A673 (cell line): Measurements from ENCODE around the gene KBTBD12. TPM values are rescaled to one million over a fixed set of nuclear protein-coding genes. Genes with fewer than 3 reads are reported as not detected.
A peak's percentile ranks its signal among the peaks of the same experiment; 100 is the strongest.

ENCODE experiments used
- Bru-seq: library from RNA; stranded (reverse); fragments of 400-500 nt; gene quantifications from one replicate; lab custom pipeline; 2021; lab: Mats Ljungman, UMichigan
- BruChase-seq, 2 experiments: library from RNA; stranded (reverse); fragments of 400-500 nt; gene quantifications; one replicate each; lab custom pipeline; 2021; lab: Mats Ljungman, UMichigan
- BruUV-seq: library from RNA; stranded (reverse); fragments of 400-500 nt; replicated peaks from 2 replicates; lab custom pipeline; 2021; lab: Mats Ljungman, UMichigan
- CTCF ChIA-PET: fragments of 300-600 bp; sonication (Branson Sonifier 250); formaldehyde crosslinking; loops from one replicate; lab custom pipeline; 2022; ENCODE audit warnings: antibody characterized with exemption; lab: Charles Lee
- POLR2A ChIA-PET: fragments of 300-600 bp; sonication (Branson Sonifier 250); formaldehyde crosslinking; loops from one replicate; lab custom pipeline; 2022; ENCODE audit warnings: antibody characterized with exemption; ENCODE audit not compliant: low non-redundant PET; lab: Charles Lee
- DNase-seq: peaks from one replicate; pipeline ENCODE4 v3.0.0-alpha.2; 2015; ENCODE audit warnings: low spot score
- H3K27ac ChIP-seq: fragments of 200-600 bp; sonication (generic); 2 replicates; pipeline ENCODE4 v1.5.1; 2016; ENCODE audit warnings: mixed run types, low read depth, mild to moderate bottlenecking, mixed read lengths, antibody characterized with exemption, low read length; ENCODE audit not compliant: poor library complexity, severe bottlenecking
- H3K27me3 ChIP-seq: fragments of 200-600 bp; sonication (generic); replicated peaks from 2 replicates; pipeline ENCODE4 v1.6.1; 2017; ENCODE audit warnings: mixed run types, low read depth, mild to moderate bottlenecking, mixed read lengths, antibody characterized with exemption, low read length; ENCODE audit not compliant: insufficient read depth, poor library complexity
- H3K36me3 ChIP-seq: fragments of 200-600 bp; sonication (generic); 2 replicates; pipeline ENCODE4 v1.6.1; 2016; ENCODE audit warnings: mixed run types, mild to moderate bottlenecking, mixed read lengths, antibody characterized with exemption, low read length; ENCODE audit not compliant: insufficient read depth, poor library complexity, severe bottlenecking
- H3K4me1 ChIP-seq: fragments of 200-600 bp; sonication (generic); 2 replicates; pipeline ENCODE4 v1.6.1; 2017; ENCODE audit warnings: mixed run types, mild to moderate bottlenecking, mixed read lengths, antibody characterized with exemption, low read length; ENCODE audit not compliant: insufficient read depth, poor library complexity, severe bottlenecking
- H3K4me3 ChIP-seq: fragments of 200-600 bp; sonication (generic); 2 replicates; pipeline ENCODE4 v1.5.1; 2016; ENCODE audit warnings: low read depth, mixed run types, mild to moderate bottlenecking, mixed read lengths, low read length; ENCODE audit not compliant: poor library complexity, severe bottlenecking
- H3K9me3 ChIP-seq: fragments of 200-600 bp; sonication (generic); 2 replicates; pipeline ENCODE4 v1.6.1; 2016; ENCODE audit warnings: mixed run types, low read depth, mild to moderate bottlenecking, mixed read lengths, antibody characterized with exemption, low read length; ENCODE audit not compliant: poor library complexity, severe bottlenecking
- EZH2 ChIP-seq: fragments of 200-600 bp; sonication (generic); IDR thresholded peaks from 2 replicates; pipeline ENCODE4 v1.6.1; 2017; ENCODE audit warnings: borderline replicate concordance, low read depth, mild to moderate bottlenecking, mixed read lengths, antibody characterized with exemption, low read length; ENCODE audit not compliant: poor library complexity, severe bottlenecking
- intact Hi-C: fragments of 100-400 bp; cut with micrococcal nuclease; formaldehyde crosslinking; loops from one replicate; pipeline ENCODE4 v1.10.0; 2022; ENCODE audit not compliant: unreplicated experiment
- long read RNA-seq: library from polyadenylated mRNA; stranded (forward); transcript quantifications from one replicate; pipeline ENCODE4 v2.0.0, GENCODE V29; 2022
- total RNA-seq: library from RNA; stranded (reverse); gene quantifications from 2 replicates; pipeline ENCODE4 v1.2.3, GENCODE V29; 2021
- TF ChIP-seq, protein P1 (sequence below): fragments of 300-800, 200-600 bp; sonication (generic); conservative IDR thresholded peaks from 2 replicates; pipeline ENCODE4 v1.5.1; 2017; ENCODE audit warnings: low read depth, mild to moderate bottlenecking, antibody characterized with exemption, low read length, moderate library complexity, mixed read lengths

Gene KBTBD12
- total RNA-seq (not detected in 2 replicates), Bru-seq, nascent RNA (not detected), BruChase-seq, experiment 1, labeled RNA remaining after a 2-hour chase (not detected), BruChase-seq, experiment 2, labeled RNA remaining after a 6-hour chase (percentile 1 among the genes with signal in this experiment)
- long read RNA-seq, result 0 reads

DNA sequence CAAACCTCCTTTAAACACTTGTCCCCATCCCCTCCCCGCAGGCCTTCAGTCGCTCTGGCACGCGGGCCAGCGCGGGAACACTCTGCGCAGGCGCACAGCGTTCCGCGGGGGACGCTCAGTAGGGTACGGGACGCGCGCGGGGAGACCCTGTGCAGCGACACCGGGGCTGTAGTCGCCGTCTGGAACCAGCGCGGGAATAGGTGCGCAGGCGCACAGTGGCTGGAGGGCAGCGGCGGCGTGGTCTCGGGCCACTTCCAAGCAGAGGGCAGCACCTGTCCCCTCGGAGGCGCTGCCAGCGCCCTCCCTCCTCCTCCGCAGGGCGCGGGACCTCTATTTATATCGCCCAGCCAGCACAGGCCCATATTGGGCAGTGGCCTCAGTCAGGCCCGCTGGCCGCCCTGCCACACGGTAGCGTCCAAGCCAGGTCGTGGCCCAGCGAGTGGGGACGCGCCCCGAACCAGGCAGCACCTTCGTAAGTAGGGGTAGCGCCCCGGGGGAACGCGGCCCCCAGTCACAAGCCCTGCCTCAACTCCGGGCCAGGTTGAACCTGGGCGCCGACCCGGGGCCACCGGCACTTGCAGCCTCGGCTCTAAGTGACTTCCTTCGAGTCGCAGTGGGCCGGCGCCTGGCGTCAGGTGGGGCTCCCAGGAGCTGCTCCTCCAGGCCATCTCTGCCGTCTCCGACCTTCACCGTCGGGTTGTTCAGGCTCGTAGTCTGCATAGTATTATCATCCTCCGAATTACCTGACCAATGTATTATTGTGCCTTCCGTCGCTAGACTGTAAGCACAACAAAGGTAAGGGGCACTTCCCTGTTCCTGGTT, at the start of gene KBTBD12:
TSS of gene KBTBD12 (plus strand) at position 118 of the 822 bp plus-strand sequence. CDS start 7,830 bp downstream, outside the sequence.
- ChIA-PET CTCF (no interaction called here), POLR2A (no interaction called here)
- Histone ChIP-seq H3K4me1 (no peaks in the 10 kb centered on the region), H3K9me3 (no peaks in the 10 kb centered on the region), H3K36me3 (no peaks in the 10 kb centered on the region), H3K27me3 (peaks cover 69% of the 10 kb centered on the region), H3K27ac (no peak within 1 kb of the TSS), H3K4me3 (no peak within 1 kb of the TSS)
- intact Hi-C loops, result no loop called here
- no peak for DNase-seq
- no TSS peak for BruUV-seq
- no peak for TF ChIP-seq EZH2
- TF ChIP-seq, protein P1, sequence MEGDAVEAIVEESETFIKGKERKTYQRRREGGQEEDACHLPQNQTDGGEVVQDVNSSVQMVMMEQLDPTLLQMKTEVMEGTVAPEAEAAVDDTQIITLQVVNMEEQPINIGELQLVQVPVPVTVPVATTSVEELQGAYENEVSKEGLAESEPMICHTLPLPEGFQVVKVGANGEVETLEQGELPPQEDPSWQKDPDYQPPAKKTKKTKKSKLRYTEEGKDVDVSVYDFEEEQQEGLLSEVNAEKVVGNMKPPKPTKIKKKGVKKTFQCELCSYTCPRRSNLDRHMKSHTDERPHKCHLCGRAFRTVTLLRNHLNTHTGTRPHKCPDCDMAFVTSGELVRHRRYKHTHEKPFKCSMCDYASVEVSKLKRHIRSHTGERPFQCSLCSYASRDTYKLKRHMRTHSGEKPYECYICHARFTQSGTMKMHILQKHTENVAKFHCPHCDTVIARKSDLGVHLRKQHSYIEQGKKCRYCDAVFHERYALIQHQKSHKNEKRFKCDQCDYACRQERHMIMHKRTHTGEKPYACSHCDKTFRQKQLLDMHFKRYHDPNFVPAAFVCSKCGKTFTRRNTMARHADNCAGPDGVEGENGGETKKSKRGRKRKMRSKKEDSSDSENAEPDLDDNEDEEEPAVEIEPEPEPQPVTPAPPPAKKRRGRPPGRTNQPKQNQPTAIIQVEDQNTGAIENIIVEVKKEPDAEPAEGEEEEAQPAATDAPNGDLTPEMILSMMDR, result no peak

DNA sequence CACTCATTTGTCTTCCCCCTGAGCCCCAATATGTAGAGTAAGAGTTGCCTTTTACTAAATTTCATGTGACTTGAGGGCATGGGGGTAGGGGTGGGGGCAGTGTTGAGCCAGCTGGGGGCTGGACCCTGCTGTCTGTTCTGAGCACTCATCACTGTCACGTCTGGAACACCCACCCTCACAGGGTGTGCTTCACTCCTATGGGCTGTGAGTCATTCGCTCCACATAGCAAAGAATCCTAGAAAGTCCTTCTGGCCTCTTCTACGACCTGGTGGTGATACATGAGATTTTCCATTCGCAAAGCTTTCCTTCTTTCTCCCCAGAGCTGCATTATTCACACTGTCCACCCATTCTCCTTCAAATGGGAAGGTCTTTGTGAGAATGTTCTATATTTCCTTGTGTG, 49.1 kb upstream of the KBTBD12 start:
- no peaks in the 10 kb centered on the region for H3K4me1 ChIP-seq
- no peak overlapping the region for H3K27ac ChIP-seq
- CTCF ChIA-PET, result no interaction called here
- H3K9me3 ChIP-seq, result no peaks in the 10 kb centered on the region
- no peaks in the 10 kb centered on the region for H3K36me3 ChIP-seq
- intact Hi-C loops, result no loop called here
- H3K4me3 ChIP-seq, result no peak overlapping the region
- TF ChIP-seq EZH2, result no peak
- TF ChIP-seq, protein P1, result no peak
- peaks cover 43% of the 10 kb centered on the region for H3K27me3 ChIP-seq
- no peak for DNase-seq
- POLR2A ChIA-PET, result no interaction called here
- no TSS peak for BruUV-seq

GRCh38 chr3:127867412-127867811, 47.6 kb upstream of the KBTBD12 start:
- H3K4me1 ChIP-seq, result no peaks in the 10 kb centered on the region
- ChIA-PET CTCF (no interaction called here), POLR2A (no interaction called here)
- H3K27ac ChIP-seq, result no peak overlapping the region
- no peaks in the 10 kb centered on the region for H3K36me3 ChIP-seq
- H3K4me3 ChIP-seq, result no peak overlapping the region
- BruUV-seq, result no TSS peak
- H3K9me3 ChIP-seq, result no peaks in the 10 kb centered on the region
- no peak for DNase-seq
- no peak for TF ChIP-seq EZH2
- TF ChIP-seq, protein P1, result no peak
- H3K27me3 ChIP-seq, result peaks cover 30% of the 10 kb centered on the region
- intact Hi-C loops, result no loop called here
